H1 (cell line): ENCODE data around the gene SLC25A26. TPM values are rescaled to one million over a fixed set of nuclear protein-coding genes. Genes with fewer than 3 reads are reported as not detected.

Experiments used
- CTCF ChIA-PET: fragments of 300-600 bp; sonication (Branson Sonifier 250); formaldehyde crosslinking; loops from one replicate; lab custom pipeline; 2021; ENCODE audit not compliant: partially characterized antibody; lab: Charles Lee
- POLR2A ChIA-PET: fragments of 300-600 bp; sonication (Branson Sonifier 250); formaldehyde crosslinking; loops from one replicate; lab custom pipeline; 2021; ENCODE audit warnings: inconsistent platforms; ENCODE audit not compliant: partially characterized antibody; lab: Charles Lee
- DNase-seq, 2 experiments: peaks; one replicate each; pipeline versions ENCODE4 v3.0.0 to v3.0.0-alpha.2; 2010 to 2022; ENCODE audit warnings: low spot score in 2 of 2, low read depth in 1 of 2, mixed read lengths in 1 of 2
- FAIRE-seq: peaks from 2 replicates; lab custom pipeline; 2011; peaks lifted over from hg19 to GRCh38; lab: Jason Lieb, UNC
- H2AFZ ChIP-seq: 2 replicates; pipeline ENCODE4 v1.8.1; 2012; ENCODE audit warnings: low read length, inconsistent platforms
- H2AK5ac ChIP-seq: 2 replicates; pipeline ENCODE4 v1.6.1; 2013; ENCODE audit warnings: low read depth, low read length
- H2BK120ac ChIP-seq: replicated peaks from 2 replicates; pipeline ENCODE3; 2013; ENCODE audit warnings: low read depth, low read length, inconsistent platforms
- H2BK12ac ChIP-seq: 2 replicates; pipeline ENCODE4 v1.6.1; 2013; ENCODE audit warnings: low read depth, low read length
- H2BK15ac ChIP-seq: 2 replicates; pipeline ENCODE4 v1.6.1; 2013; ENCODE audit warnings: low read length
- H2BK20ac ChIP-seq: 2 replicates; pipeline ENCODE4 v1.6.1; 2013; ENCODE audit warnings: low read length
- H2BK5ac ChIP-seq: 2 replicates; pipeline ENCODE4 v1.6.1; 2013; ENCODE audit warnings: low read depth, low read length
- H3K14ac ChIP-seq: 2 replicates; pipeline ENCODE4 v1.6.1; 2013; ENCODE audit warnings: inconsistent platforms; ENCODE audit not compliant: insufficient read length
- H3K18ac ChIP-seq: 2 replicates; pipeline ENCODE4 v1.6.1; 2013; ENCODE audit warnings: low read length; ENCODE audit errors: extremely low read depth
- H3K23ac ChIP-seq: 2 replicates; pipeline ENCODE4 v1.6.1; 2013; ENCODE audit warnings: inconsistent platforms; ENCODE audit not compliant: insufficient read length
- H3K23me2 ChIP-seq: 2 replicates; pipeline ENCODE4 v1.6.1; 2013; ENCODE audit warnings: low read depth, low read length
- H3K27ac ChIP-seq: 2 replicates; pipeline ENCODE4 v1.6.1; 2011; ENCODE audit warnings: low read depth, low read length, inconsistent platforms
- H3K27me3 ChIP-seq, 4 experiments: replicated peaks in 1 of 4; 1 replicate in 1 of 4; 2 replicates in 3 of 4; pipeline versions ENCODE4 v1.6.1 to v1.8.1; 2011 to 2013; ENCODE audit warnings: low read length in 3 of 4, mild to moderate bottlenecking in 3 of 4, inconsistent platforms in 2 of 4, mixed read lengths in 2 of 4, moderate library complexity in 1 of 4; ENCODE audit not compliant: control insufficient read depth in 3 of 4, insufficient read depth in 3 of 4; ENCODE audit errors: extremely low read depth in 1 of 4
- H3K36me3 ChIP-seq, 4 experiments: 2 replicates each; pipeline versions ENCODE4 v1.6.1 to v1.8.1; 2011 to 2013; ENCODE audit warnings: mild to moderate bottlenecking in 4 of 4, low read length in 3 of 4, moderate library complexity in 2 of 4, control low read depth in 1 of 4, inconsistent platforms in 1 of 4; ENCODE audit not compliant: insufficient read depth in 4 of 4, control insufficient read depth in 2 of 4
- H3K4ac ChIP-seq: replicated peaks from 2 replicates; pipeline ENCODE3; 2013; ENCODE audit warnings: low read length, low read depth, mixed read lengths, inconsistent platforms; ENCODE audit not compliant: insufficient read length
- H3K4me1 ChIP-seq, 4 experiments: replicated peaks in 1 of 4; 1 replicate in 1 of 4; 2 replicates in 3 of 4; pipeline versions ENCODE4 v1.6.1 to v1.8.1; 2011 to 2013; ENCODE audit warnings: low read length in 3 of 4, inconsistent platforms in 2 of 4, mixed read lengths in 1 of 4; ENCODE audit not compliant: insufficient read depth in 4 of 4, control insufficient read depth in 3 of 4
- H3K4me2 ChIP-seq, 2 experiments: 2 replicates each; pipeline versions ENCODE4 v1.6.1 to v1.8.1; 2011 to 2013; ENCODE audit warnings: low read depth in 2 of 2, low read length in 2 of 2, control low read depth in 1 of 2, inconsistent platforms in 1 of 2, mild to moderate bottlenecking in 1 of 2; ENCODE audit not compliant: insufficient read depth in 1 of 2
- H3K4me3 ChIP-seq, 4 experiments: fragments of 200-600, 300-600 bp in 1 of 4; sonication (generic), shearing (Covaris generic), sonication (Bioruptor Twin) in 1 of 4; 2 replicates each; pipeline versions ENCODE4 v1.5.1 to v1.8.1; 2011 to 2016; ENCODE audit warnings: low read length in 4 of 4, low read depth in 3 of 4, control low read depth in 2 of 4, inconsistent platforms in 2 of 4, mild to moderate bottlenecking in 2 of 4, mixed read lengths in 1 of 4, moderate library complexity in 1 of 4; ENCODE audit not compliant: insufficient read depth in 2 of 4; ENCODE audit errors: extremely low read depth in 1 of 4
- H3K56ac ChIP-seq: replicated peaks from 2 replicates; pipeline ENCODE3; 2013; ENCODE audit warnings: low read depth, mild to moderate bottlenecking, mixed read lengths, low read length, inconsistent platforms; ENCODE audit not compliant: insufficient read length
- H3K79me1 ChIP-seq: 2 replicates; pipeline ENCODE4 v1.6.1; 2013; ENCODE audit warnings: low read depth, low read length, control low read depth
- H3K79me2 ChIP-seq, 2 experiments: 2 replicates each; pipeline versions ENCODE4 v1.6.1 to v1.8.1; 2012 to 2013; ENCODE audit warnings: low read length in 2 of 2, mild to moderate bottlenecking in 2 of 2, inconsistent platforms in 1 of 2; ENCODE audit not compliant: insufficient read depth in 2 of 2, control insufficient read depth in 1 of 2
- H3K9ac ChIP-seq, 4 experiments: replicated peaks in 1 of 4; 1 replicate in 1 of 4; 2 replicates in 3 of 4; pipeline versions ENCODE4 v1.6.1 to v1.8.1; 2011 to 2013; ENCODE audit warnings: low read depth in 3 of 4, low read length in 3 of 4, control low read depth in 2 of 4, mild to moderate bottlenecking in 2 of 4, moderate library complexity in 2 of 4, inconsistent platforms in 1 of 4; ENCODE audit errors: extremely low read depth in 1 of 4
- H3K9me3 ChIP-seq, 2 experiments: 2 replicates each; pipeline versions ENCODE4 v1.6.1 to v1.8.1; 2012 to 2013; ENCODE audit warnings: mild to moderate bottlenecking in 2 of 2, moderate library complexity in 2 of 2, control low read depth in 1 of 2, inconsistent platforms in 1 of 2, low read depth in 1 of 2, low read length in 1 of 2, mixed read lengths in 1 of 2; ENCODE audit not compliant: insufficient read depth in 2 of 2
- H4K20me1 ChIP-seq, 2 experiments: replicated peaks in 1 of 2; 2 replicates each; pipeline versions ENCODE3 to v1.8.1; 2011 to 2013; ENCODE audit warnings: inconsistent platforms in 2 of 2, low read length in 2 of 2, mild to moderate bottlenecking in 1 of 2; ENCODE audit not compliant: insufficient read depth in 2 of 2, control insufficient read depth in 1 of 2
- H4K5ac ChIP-seq: 2 replicates; pipeline ENCODE4 v1.6.1; 2013; ENCODE audit warnings: low read length, low read depth, mixed read lengths, inconsistent platforms; ENCODE audit not compliant: insufficient read length
- H4K8ac ChIP-seq: 2 replicates; pipeline ENCODE4 v1.8.0; 2013; ENCODE audit warnings: mild to moderate bottlenecking, moderate library complexity, low read length, inconsistent platforms; ENCODE audit not compliant: insufficient read depth; ENCODE audit errors: extremely low read depth
- H4K91ac ChIP-seq: replicated peaks from 2 replicates; pipeline ENCODE3; 2013; ENCODE audit warnings: low read length, mixed read lengths, inconsistent platforms; ENCODE audit not compliant: insufficient read length
- CBX5 ChIP-seq: fragments of 300-800, 300-1000 bp; sonication (generic); IDR thresholded peaks from 2 replicates; pipeline ENCODE4 v1.7.1; 2016; ENCODE audit warnings: antibody characterized with exemption, low read length, low read depth
- EGR1 ChIP-seq: IDR thresholded peaks from 2 replicates; pipeline ENCODE4 v1.6.1; 2011; ENCODE audit warnings: low read depth, low read length, borderline replicate concordance
- EP300 ChIP-seq, 2 experiments: IDR thresholded peaks; 1 replicate in 1 of 2; 2 replicates in 1 of 2; pipeline ENCODE4 v1.6.1; 2011 to 2012; ENCODE audit warnings: low read depth in 2 of 2, low read length in 2 of 2, mild to moderate bottlenecking in 2 of 2, borderline replicate concordance in 1 of 2, inconsistent platforms in 1 of 2, moderate library complexity in 1 of 2
- EZH2 ChIP-seq: fragments of 200-600 bp; sonication (generic); IDR thresholded peaks from 2 replicates; pipeline ENCODE4 v1.7.1; 2012; ENCODE audit warnings: low read depth, mild to moderate bottlenecking, moderate library complexity, low read length, inconsistent platforms; ENCODE audit not compliant: severe bottlenecking
- KDM4A ChIP-seq: IDR thresholded peaks from one replicate; pipeline ENCODE4 v1.7.1; 2012; ENCODE audit warnings: low read depth, mild to moderate bottlenecking, moderate library complexity, low read length, inconsistent platforms; ENCODE audit not compliant: severe bottlenecking
- RNF2 ChIP-seq: fragments of 200-900, 300-1000 bp; sonication (generic); IDR thresholded peaks from 2 replicates; pipeline ENCODE4 v1.7.1; 2016; ENCODE audit warnings: borderline replicate concordance, low read depth, mild to moderate bottlenecking, antibody characterized with exemption, low read length; ENCODE audit not compliant: poor library complexity, severe bottlenecking; ENCODE audit errors: missing control alignments
- SRF ChIP-seq: IDR thresholded peaks from 2 replicates; pipeline ENCODE4 v1.6.1; 2011; ENCODE audit warnings: mild to moderate bottlenecking, low read depth, low read length, moderate library complexity
- WGBS, 2 experiments: shearing (Covaris generic) in 1 of 2; methylation state at CpG; one replicate each; pipeline versions ENCODE4 v1.1.6 to v1.1.7; 2013 to 2015; ENCODE audit warnings: low lambda C conversion rate in 2 of 2, mixed read lengths in 2 of 2, inconsistent platforms in 1 of 2, low coverage in 1 of 2, missing lambda C conversion rate in 1 of 2; ENCODE audit not compliant: insufficient replicate concordance in 2 of 2, insufficient coverage in 1 of 2, insufficient read length in 1 of 2; ENCODE audit errors: extremely low coverage in 1 of 2, missing lambda C conversion rate in 1 of 2; 5-methylcytosine and 5-hydroxymethylcytosine counted together
- polyA plus RNA-seq, 7 experiments: library from polyadenylated mRNA; depleted of rRNA in 3 of 7; stranded (reverse) in 5 of 7; unstranded in 2 of 7; fragments of >200 nt in 5 of 7; fragments of 200-250 nt in 2 of 7; gene quantifications; 1 replicate in 5 of 7; 2 replicates in 1 of 7; 4 replicates in 1 of 7; pipeline versions ENCODE4 v1.2.1 to v1.2.3, GENCODE V29; 2011 to 2013; ENCODE audit warnings: missing spikeins in 2 of 7, mixed read lengths in 2 of 7
- total RNA-seq: library from RNA; stranded (reverse); fragmentation: NEBNext Ultra II Directional; extraction: Animal tissue kit (Norgen Biotek cat#: 25700); gene quantifications from 2 replicates; pipeline ENCODE4 v1.2.1, GENCODE V29; 2021
- TF ChIP-seq, protein P1 (sequence below), 3 experiments: IDR thresholded peaks; 1 replicate in 2 of 3; 2 replicates in 1 of 3; pipeline versions ENCODE4 v1.5.1 to v1.6.1; 2011; ENCODE audit warnings: low read length in 3 of 3, mild to moderate bottlenecking in 3 of 3, inconsistent platforms in 2 of 3, low read depth in 1 of 3, moderate library complexity in 1 of 3; ENCODE audit not compliant: insufficient read depth in 1 of 3; ENCODE audit errors: control extremely low read depth in 1 of 3

SLC25A26 gene
- total and polyA plus RNA-seq, 2 of the 8 experiments (the other 6 are each of a cell fraction or from before 2014, with no cell fraction given), result 30.0 to 37.0 TPM

- TF ChIP-seq EZH2, result no peak
- no peak for TF ChIP-seq EP300 (IDR thresholded peaks at IDR 0.05; ENCODE audit: borderline replicate concordance in 1 of 2, low read depth in 2 of 2, low read length in 2 of 2)
- no peak for TF ChIP-seq KDM4A
- TF ChIP-seq, protein P1, sequence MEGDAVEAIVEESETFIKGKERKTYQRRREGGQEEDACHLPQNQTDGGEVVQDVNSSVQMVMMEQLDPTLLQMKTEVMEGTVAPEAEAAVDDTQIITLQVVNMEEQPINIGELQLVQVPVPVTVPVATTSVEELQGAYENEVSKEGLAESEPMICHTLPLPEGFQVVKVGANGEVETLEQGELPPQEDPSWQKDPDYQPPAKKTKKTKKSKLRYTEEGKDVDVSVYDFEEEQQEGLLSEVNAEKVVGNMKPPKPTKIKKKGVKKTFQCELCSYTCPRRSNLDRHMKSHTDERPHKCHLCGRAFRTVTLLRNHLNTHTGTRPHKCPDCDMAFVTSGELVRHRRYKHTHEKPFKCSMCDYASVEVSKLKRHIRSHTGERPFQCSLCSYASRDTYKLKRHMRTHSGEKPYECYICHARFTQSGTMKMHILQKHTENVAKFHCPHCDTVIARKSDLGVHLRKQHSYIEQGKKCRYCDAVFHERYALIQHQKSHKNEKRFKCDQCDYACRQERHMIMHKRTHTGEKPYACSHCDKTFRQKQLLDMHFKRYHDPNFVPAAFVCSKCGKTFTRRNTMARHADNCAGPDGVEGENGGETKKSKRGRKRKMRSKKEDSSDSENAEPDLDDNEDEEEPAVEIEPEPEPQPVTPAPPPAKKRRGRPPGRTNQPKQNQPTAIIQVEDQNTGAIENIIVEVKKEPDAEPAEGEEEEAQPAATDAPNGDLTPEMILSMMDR (IDR thresholded peaks at IDR 0.05; ENCODE audit: control extremely low read depth in 1 of 3, insufficient read depth in 1 of 3, low read depth in 1 of 3, low read length in 3 of 3), result no peak
- TF ChIP-seq SRF, result no peak
- no peak for TF ChIP-seq RNF2
- no peak for TF ChIP-seq CBX5
- TF ChIP-seq EGR1, result no peak
- Histone ChIP-seq H2BK120ac (no peak overlapping the region), H2AK5ac (no peak overlapping the region), H3K4me2 (no peak overlapping the region), H4K91ac (no peak overlapping the region), H4K8ac (no peak overlapping the region), H3K23ac (no peak overlapping the region), H3K56ac (no peak overlapping the region), H4K20me1 (peaks cover 18 to 23% of the 10 kb centered on the region in 2 experiments), H3K36me3 (peaks cover 43 to 85% (median 65%) of the 10 kb centered on the region in 4 experiments), H3K27me3 (no peaks in the 10 kb centered on the region), H3K18ac (no peak overlapping the region), H3K9ac (no peak overlapping the region), H3K4me3 (no peak overlapping the region), H3K27ac (no peak overlapping the region), H2BK5ac (no peak overlapping the region), H3K79me2 (peaks cover 0 to 65% of the 10 kb centered on the region in 2 experiments; a peak in 2 of 4 replicates), H2AFZ (no peak overlapping the region), H3K23me2 (no peaks in the 10 kb centered on the region), H2BK20ac (no peak overlapping the region), H3K79me1 (peaks cover 2% of the 10 kb centered on the region), H3K14ac (no peak overlapping the region), H3K4ac (no peak overlapping the region), H3K9me3 (no peaks in the 10 kb centered on the region), H3K4me1 (peaks cover 0 to 11% (median 5%) of the 10 kb centered on the region in 4 experiments; a peak in 5 of 7 replicates), H4K5ac (no peak overlapping the region), H2BK12ac (no peak overlapping the region), H2BK15ac (no peak overlapping the region)
- 82% methylated on average over 10 of the region's 10 CpGs; no CpG with 5 or more reads in 1 of the 2 experiments for WGBS, 2 experiments
- ChIA-PET CTCF (interaction anchor here (0.8 to 1.5 kb wide), 4 partner anchors 10 to 149 kb away, joined by 3 to 6 read pairs (median 4); no protein-coding TSS in a partner anchor), POLR2A (no interaction called here)
- DNase-seq (no peak), FAIRE-seq (no peak)
These were observed 180.4 kb downstream of the SLC25A26 start for GRCh38 chr3:66401157-66401550.
